Transverse colon (tissue), 3 donors: ENCODE data around the gene PALM.

ENCODE experiments used
- POLR2A ChIP-seq: fragments of 450-650 bp; IDR thresholded peaks from one replicate; pipeline ENCODE4 v1.6.1; 2016; ENCODE audit warnings: antibody characterized with exemption, mild to moderate bottlenecking, moderate library complexity
- TF ChIP-seq, protein P1 (sequence below), 5 experiments: fragments of 200-600 bp in 3 of 5; fragments of 450-650 bp in 2 of 5; sonication (generic) in 3 of 5; IDR thresholded peaks; 1 replicate in 2 of 5; 2 replicates in 3 of 5; pipeline ENCODE4 v1.5.1; 2016 to 2017; ENCODE audit warnings: antibody characterized with exemption in 5 of 5, inconsistent platforms in 3 of 5, mild to moderate bottlenecking in 2 of 5, moderate library complexity in 1 of 5

DNA sequence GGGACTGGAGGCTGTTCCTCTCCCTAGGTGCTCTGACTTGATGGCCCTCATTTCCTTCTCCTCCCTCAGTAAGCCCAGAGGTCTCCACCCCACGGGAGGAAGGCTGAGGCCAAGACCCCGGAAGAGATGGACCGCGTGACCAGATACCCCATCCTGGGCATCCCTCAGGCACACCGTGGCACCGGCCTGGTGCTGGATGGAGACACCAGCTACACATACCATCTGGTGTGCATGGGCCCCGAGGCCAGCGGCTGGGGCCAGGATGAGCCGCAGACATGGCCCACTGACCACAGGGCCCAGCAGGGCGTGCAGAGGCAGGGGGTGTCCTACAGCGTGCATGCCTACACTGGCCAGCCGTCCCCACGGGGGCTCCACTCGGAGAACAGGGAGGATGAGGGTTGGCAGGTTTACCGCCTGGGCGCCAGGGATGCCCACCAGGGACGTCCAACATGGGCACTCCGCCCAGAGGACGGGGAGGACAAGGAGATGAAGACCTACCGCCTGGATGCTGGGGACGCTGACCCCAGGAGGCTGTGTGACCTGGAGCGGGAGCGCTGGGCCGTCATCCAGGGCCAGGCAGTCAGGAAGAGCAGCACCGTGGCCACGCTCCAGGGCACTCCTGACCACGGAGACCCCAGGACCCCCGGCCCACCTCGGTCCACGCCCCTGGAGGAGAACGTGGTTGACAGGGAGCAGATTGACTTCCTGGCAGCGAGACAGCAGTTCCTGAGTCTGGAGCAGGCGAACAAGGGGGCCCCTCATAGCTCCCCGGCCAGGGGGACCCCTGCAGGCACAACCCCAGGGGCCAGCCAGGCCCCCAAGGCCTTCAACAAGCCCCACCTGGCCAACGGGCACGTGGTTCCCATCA, 48.3 kb downstream of the PALM start:
- TF ChIP-seq, protein P1, sequence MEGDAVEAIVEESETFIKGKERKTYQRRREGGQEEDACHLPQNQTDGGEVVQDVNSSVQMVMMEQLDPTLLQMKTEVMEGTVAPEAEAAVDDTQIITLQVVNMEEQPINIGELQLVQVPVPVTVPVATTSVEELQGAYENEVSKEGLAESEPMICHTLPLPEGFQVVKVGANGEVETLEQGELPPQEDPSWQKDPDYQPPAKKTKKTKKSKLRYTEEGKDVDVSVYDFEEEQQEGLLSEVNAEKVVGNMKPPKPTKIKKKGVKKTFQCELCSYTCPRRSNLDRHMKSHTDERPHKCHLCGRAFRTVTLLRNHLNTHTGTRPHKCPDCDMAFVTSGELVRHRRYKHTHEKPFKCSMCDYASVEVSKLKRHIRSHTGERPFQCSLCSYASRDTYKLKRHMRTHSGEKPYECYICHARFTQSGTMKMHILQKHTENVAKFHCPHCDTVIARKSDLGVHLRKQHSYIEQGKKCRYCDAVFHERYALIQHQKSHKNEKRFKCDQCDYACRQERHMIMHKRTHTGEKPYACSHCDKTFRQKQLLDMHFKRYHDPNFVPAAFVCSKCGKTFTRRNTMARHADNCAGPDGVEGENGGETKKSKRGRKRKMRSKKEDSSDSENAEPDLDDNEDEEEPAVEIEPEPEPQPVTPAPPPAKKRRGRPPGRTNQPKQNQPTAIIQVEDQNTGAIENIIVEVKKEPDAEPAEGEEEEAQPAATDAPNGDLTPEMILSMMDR (IDR thresholded peaks at IDR 0.05), result no peak
- TF ChIP-seq POLR2A, result no peak
